ENCODE measurements around the gene GRM4.

The GRM4 gene

DNA sequence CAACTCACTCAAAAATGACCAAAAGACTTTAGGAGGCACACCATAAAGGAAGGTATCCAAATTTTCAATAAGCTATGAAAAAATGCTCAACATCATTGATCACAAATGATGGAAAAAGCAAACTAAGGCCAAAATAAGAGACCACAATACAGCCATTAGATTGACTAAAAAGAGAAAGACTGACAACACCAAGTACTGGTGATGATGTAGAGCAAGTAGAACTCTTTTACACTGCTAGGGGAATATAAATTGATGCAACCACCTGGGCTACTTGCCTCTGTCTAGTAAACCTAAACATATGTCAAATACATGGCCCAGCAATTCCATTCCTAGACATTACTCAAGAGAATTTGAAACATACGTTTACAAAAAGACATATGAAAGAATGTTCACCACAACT is 148.6 kb downstream of the GRM4 start:
- H3K4me2 ChIP-seq (ENCODE audit: low read depth, low read length), result no peak overlapping the region
- no peak overlapping the region for H3K27ac ChIP-seq (ENCODE audit: low read length)
- H3K79me2 ChIP-seq (ENCODE audit: low read length), result no peaks in the 10 kb centered on the region
- no peaks in the 10 kb centered on the region for H3K4me1 ChIP-seq (ENCODE audit: low read length)
- no peaks in the 10 kb centered on the region for H3K36me3 ChIP-seq (replicated peaks; ENCODE audit: insufficient read depth, low read length)
- H2AFZ ChIP-seq (ENCODE audit: low read length), result no peak overlapping the region
- no peak overlapping the region for H3K4me3 ChIP-seq (ENCODE audit: low read length)
- H3K9me3 ChIP-seq (replicated peaks; ENCODE audit: insufficient read depth, low read length), result no peaks in the 10 kb centered on the region
- no peak overlapping the region for H3K9ac ChIP-seq (ENCODE audit: low read length)
- H3K27me3 ChIP-seq (replicated peaks; ENCODE audit: insufficient read depth, low read length), result peaks cover 51% of the 10 kb centered on the region
- H4K20me1 ChIP-seq (ENCODE audit: insufficient read depth, low read length), result no peaks in the 10 kb centered on the region
- no peaks in the 10 kb centered on the region for H3F3A ChIP-seq (ENCODE audit: insufficient read depth, low read length)
- no peak for TF ChIP-seq EZH2 (optimal IDR thresholded peaks at IDR 0.05; ENCODE audit: low read depth, low read length)
- TF ChIP-seq EZH2phosphoT487 (IDR thresholded peaks at IDR 0.05; ENCODE audit: low read length), result no peak
- TF ChIP-seq, protein P1, sequence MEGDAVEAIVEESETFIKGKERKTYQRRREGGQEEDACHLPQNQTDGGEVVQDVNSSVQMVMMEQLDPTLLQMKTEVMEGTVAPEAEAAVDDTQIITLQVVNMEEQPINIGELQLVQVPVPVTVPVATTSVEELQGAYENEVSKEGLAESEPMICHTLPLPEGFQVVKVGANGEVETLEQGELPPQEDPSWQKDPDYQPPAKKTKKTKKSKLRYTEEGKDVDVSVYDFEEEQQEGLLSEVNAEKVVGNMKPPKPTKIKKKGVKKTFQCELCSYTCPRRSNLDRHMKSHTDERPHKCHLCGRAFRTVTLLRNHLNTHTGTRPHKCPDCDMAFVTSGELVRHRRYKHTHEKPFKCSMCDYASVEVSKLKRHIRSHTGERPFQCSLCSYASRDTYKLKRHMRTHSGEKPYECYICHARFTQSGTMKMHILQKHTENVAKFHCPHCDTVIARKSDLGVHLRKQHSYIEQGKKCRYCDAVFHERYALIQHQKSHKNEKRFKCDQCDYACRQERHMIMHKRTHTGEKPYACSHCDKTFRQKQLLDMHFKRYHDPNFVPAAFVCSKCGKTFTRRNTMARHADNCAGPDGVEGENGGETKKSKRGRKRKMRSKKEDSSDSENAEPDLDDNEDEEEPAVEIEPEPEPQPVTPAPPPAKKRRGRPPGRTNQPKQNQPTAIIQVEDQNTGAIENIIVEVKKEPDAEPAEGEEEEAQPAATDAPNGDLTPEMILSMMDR (IDR thresholded peaks at IDR 0.05; ENCODE audit: low read length), result no peak
- no peaks in the 10 kb centered on the region for H3K9me2 ChIP-seq (replicated peaks; ENCODE audit: insufficient read depth, low read length)
- no peak for DNase-seq

DNA sequence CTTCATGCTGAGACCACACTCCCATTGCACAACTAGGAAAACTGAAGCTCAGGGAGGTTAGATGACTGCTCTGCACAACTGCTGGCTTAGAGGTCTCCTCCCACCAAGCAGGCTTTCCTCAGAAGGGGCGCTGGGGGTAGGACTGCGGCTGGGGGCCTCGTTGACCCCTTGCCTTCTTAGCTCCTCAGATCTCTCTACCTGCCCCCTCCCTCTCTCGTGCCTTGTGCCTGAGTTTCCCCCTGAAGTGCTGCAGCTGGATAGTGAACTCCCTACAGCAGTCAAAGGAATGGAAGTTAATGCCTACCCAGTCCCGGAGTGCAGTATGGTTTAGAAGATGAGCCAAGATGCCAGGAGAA is 149.8 kb downstream of the GRM4 start:
- Histone ChIP-seq H3K4me1 (ENCODE audit: low read length) (no peaks in the 10 kb centered on the region), H2AFZ (ENCODE audit: low read length) (no peak overlapping the region), H3K79me2 (ENCODE audit: low read length) (no peaks in the 10 kb centered on the region), H3F3A (ENCODE audit: insufficient read depth, low read length) (no peaks in the 10 kb centered on the region), H4K20me1 (ENCODE audit: insufficient read depth, low read length) (no peaks in the 10 kb centered on the region), H3K9me2 (replicated peaks; ENCODE audit: insufficient read depth, low read length) (no peaks in the 10 kb centered on the region), H3K9me3 (replicated peaks; ENCODE audit: insufficient read depth, low read length) (no peaks in the 10 kb centered on the region), H3K36me3 (replicated peaks; ENCODE audit: insufficient read depth, low read length) (no peaks in the 10 kb centered on the region), H3K4me2 (ENCODE audit: low read depth, low read length) (no peak overlapping the region), H3K27me3 (replicated peaks; ENCODE audit: insufficient read depth, low read length) (peaks cover 47% of the 10 kb centered on the region), H3K4me3 (ENCODE audit: low read length) (no peak overlapping the region), H3K27ac (ENCODE audit: low read length) (no peak overlapping the region), H3K9ac (ENCODE audit: low read length) (no peak overlapping the region)
- DNase-seq, result no peak
- TF ChIP-seq EZH2phosphoT487 (IDR thresholded peaks at IDR 0.05; ENCODE audit: low read length) (no peak), EZH2 (optimal IDR thresholded peaks at IDR 0.05; ENCODE audit: low read depth, low read length) (no peak)
- TF ChIP-seq, protein P1 (IDR thresholded peaks at IDR 0.05; ENCODE audit: low read length), result no peak

DNA sequence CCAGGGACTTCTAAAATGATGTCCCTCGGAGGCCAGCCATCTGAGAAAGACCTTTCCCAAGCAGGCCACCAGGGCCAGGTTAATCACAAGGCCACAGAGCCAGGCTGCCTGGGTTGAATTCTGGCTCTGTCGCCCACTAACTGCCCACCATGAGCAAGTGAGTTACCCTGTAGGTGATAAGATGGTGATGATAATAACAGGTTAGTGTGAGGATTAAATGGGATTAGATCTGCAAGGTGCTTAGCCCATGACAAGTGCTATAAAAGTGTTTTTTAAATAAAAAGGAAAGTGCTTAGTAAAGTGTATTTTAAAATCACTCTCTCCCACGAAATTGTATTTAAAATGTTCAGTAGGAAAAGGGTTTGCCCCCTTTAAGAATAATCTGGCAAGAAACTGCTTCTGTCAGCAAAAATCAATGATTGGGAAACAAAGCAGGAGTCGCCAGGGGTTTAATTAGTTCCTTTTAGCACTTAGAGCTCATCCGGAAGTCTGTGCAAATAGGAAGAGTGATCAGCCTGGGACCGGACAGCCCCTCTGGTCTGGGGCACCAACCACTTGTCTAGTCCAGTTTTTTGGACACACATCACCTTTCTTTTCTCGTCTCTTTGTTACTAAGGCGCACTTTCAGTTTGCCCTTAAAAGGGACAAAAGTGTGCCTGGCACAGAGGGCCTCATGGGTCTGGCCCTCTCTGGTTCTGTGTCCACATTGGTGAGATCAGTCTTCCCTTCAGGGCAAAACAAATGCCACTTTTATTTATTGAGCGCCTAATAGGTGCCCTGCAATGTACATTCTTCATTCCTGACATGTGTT is 150.4 kb downstream of the GRM4 start:
- no peak overlapping the region for H3K27ac ChIP-seq (ENCODE audit: low read length)
- no peaks in the 10 kb centered on the region for H4K20me1 ChIP-seq (ENCODE audit: insufficient read depth, low read length)
- H3K79me2 ChIP-seq (ENCODE audit: low read length), result no peaks in the 10 kb centered on the region
- H3K4me1 ChIP-seq (ENCODE audit: low read length), result no peaks in the 10 kb centered on the region
- no peak overlapping the region for H3K4me2 ChIP-seq (ENCODE audit: low read depth, low read length)
- no peak overlapping the region for H3K4me3 ChIP-seq (ENCODE audit: low read length)
- TF ChIP-seq EZH2 (optimal IDR thresholded peaks at IDR 0.05; ENCODE audit: low read depth, low read length) (no peak), EZH2phosphoT487 (IDR thresholded peaks at IDR 0.05; ENCODE audit: low read length) (no peak)
- TF ChIP-seq, protein P1 (IDR thresholded peaks at IDR 0.05; ENCODE audit: low read length), result no peak
- no peaks in the 10 kb centered on the region for H3K9me3 ChIP-seq (replicated peaks; ENCODE audit: insufficient read depth, low read length)
- H3F3A ChIP-seq (ENCODE audit: insufficient read depth, low read length), result no peaks in the 10 kb centered on the region
- no peak for DNase-seq
- H3K36me3 ChIP-seq (replicated peaks; ENCODE audit: insufficient read depth, low read length), result no peaks in the 10 kb centered on the region
- no peaks in the 10 kb centered on the region for H3K9me2 ChIP-seq (replicated peaks; ENCODE audit: insufficient read depth, low read length)
- H3K9ac ChIP-seq (ENCODE audit: low read length), result no peak overlapping the region
- no peak overlapping the region for H2AFZ ChIP-seq (ENCODE audit: low read length)
- H3K27me3 ChIP-seq (replicated peaks; ENCODE audit: insufficient read depth, low read length), result peaks cover 43% of the 10 kb centered on the region
